ENCODE measurements around the gene DPYD. TPM values are rescaled to one million over a fixed set of nuclear protein-coding genes. Genes with fewer than 3 reads are reported as not detected.

The DPYD gene
- total and polyA plus RNA-seq, 9 donors: 17.2 to 45.9 (median 38.7) TPM

GRCh38 chr1:97740891-97741290 lies 179.9 kb downstream of the DPYD start:
- intact Hi-C loops (cut with DNase I): no loop called here
- Histone ChIP-seq H3K27ac (no peak overlapping the region), H3K27me3 (no peaks in the 10 kb centered on the region), H3K4me3 (no peak overlapping the region), H3K36me3 (no peaks in the 10 kb centered on the region), H3K4me1 (ENCODE audit: insufficient read depth) (peaks cover 3% of the 10 kb centered on the region), H3K9me3 (no peaks in the 10 kb centered on the region)
- peak in 1 of 5 donors; percentile 32 for DNase-seq
- no peak for TF ChIP-seq EP300 (IDR thresholded peaks at IDR 0.05)
- TF ChIP-seq POLR2A (IDR thresholded peaks at IDR 0.05): no peak
- no peak for TF ChIP-seq CTCF (IDR thresholded peaks at IDR 0.05)
- 28 to 65% (median 30%) methylated on average over 1 of the region's 1 CpG for WGBS, 3 donors

GRCh38 chr1:97739596-97740103 lies 181.2 kb downstream of the DPYD start:
- Histone ChIP-seq H3K4me1 (ENCODE audit: insufficient read depth) (peaks cover 3% of the 10 kb centered on the region), H3K27ac (no peak overlapping the region), H3K36me3 (no peaks in the 10 kb centered on the region), H3K27me3 (no peaks in the 10 kb centered on the region), H3K9me3 (no peaks in the 10 kb centered on the region), H3K4me3 (no peak overlapping the region)
- no peak for TF ChIP-seq EP300 (IDR thresholded peaks at IDR 0.05)
- no peak for TF ChIP-seq POLR2A (IDR thresholded peaks at IDR 0.05)
- intact Hi-C loops (cut with DNase I): no loop called here
- DNase-seq: no peak
- WGBS, 3 donors: 95 to 98% (median 97%) methylated on average over 2 of the region's 2 CpGs

GRCh38 chr1:97738270-97738669 lies 182.6 kb downstream of the DPYD start:
- Histone ChIP-seq H3K9me3 (no peaks in the 10 kb centered on the region), H3K4me3 (no peak overlapping the region), H3K36me3 (no peaks in the 10 kb centered on the region), H3K27ac (no peak overlapping the region), H3K4me1 (ENCODE audit: insufficient read depth) (peaks cover 3% of the 10 kb centered on the region), H3K27me3 (no peaks in the 10 kb centered on the region)
- intact Hi-C loops (cut with DNase I): no loop called here
- TF ChIP-seq POLR2A (IDR thresholded peaks at IDR 0.05) (no peak), EP300 (IDR thresholded peaks at IDR 0.05) (no peak), CTCF (IDR thresholded peaks at IDR 0.05) (no peak)
- 92 to 96% (median 94%) methylated on average over 3 of the region's 3 CpGs for WGBS, 3 donors
- DNase-seq: no peak

GRCh38 chr1:97730271-97730670 lies 190.6 kb downstream of the DPYD start:
- Histone ChIP-seq H3K27ac (no peak overlapping the region), H3K4me3 (no peak overlapping the region), H3K36me3 (no peaks in the 10 kb centered on the region), H3K9me3 (no peaks in the 10 kb centered on the region), H3K4me1 (ENCODE audit: insufficient read depth) (no peaks in the 10 kb centered on the region), H3K27me3 (no peaks in the 10 kb centered on the region)
- DNase-seq: no peak
- intact Hi-C loops (cut with DNase I): no loop called here
- TF ChIP-seq POLR2A (IDR thresholded peaks at IDR 0.05) (no peak), EP300 (IDR thresholded peaks at IDR 0.05) (no peak), CTCF (IDR thresholded peaks at IDR 0.05) (no peak)
- WGBS, 3 donors: 96 to 99% (median 96%) methylated on average over 6 of the region's 6 CpGs

GRCh38 chr1:97728436-97728835 lies 192.4 kb downstream of the DPYD start:
- Histone ChIP-seq H3K36me3 (no peaks in the 10 kb centered on the region), H3K27ac (no peak overlapping the region), H3K4me3 (no peak overlapping the region), H3K27me3 (no peaks in the 10 kb centered on the region), H3K4me1 (ENCODE audit: insufficient read depth) (no peaks in the 10 kb centered on the region), H3K9me3 (no peaks in the 10 kb centered on the region)
- intact Hi-C loops (cut with DNase I): no loop called here
- DNase-seq: no peak
- TF ChIP-seq EP300 (IDR thresholded peaks at IDR 0.05) (no peak), POLR2A (IDR thresholded peaks at IDR 0.05) (no peak), CTCF (IDR thresholded peaks at IDR 0.05) (no peak)
- WGBS, 3 donors: 98 to 99% (median 99%) methylated on average over 1 of the region's 1 CpG

Measured in ovary (tissue), 9 donors.